K562 (cell line): ENCODE measurements around the gene ARHGDIB.

Experiments used
- CBX2 ChIP-seq: fragments of 200-600 bp; sonication (generic); IDR thresholded peaks from one replicate; pipeline ENCODE4 v1.6.1; 2012; ENCODE audit warnings: mild to moderate bottlenecking, low read length, inconsistent platforms; ENCODE audit not compliant: insufficient read depth, poor library complexity, severe bottlenecking
- CTCF ChIP-seq, 3 experiments: IDR thresholded peaks in 2 of 3; conservative IDR thresholded peaks in 1 of 3; 2 replicates each; pipeline ENCODE4 v1.5.1; 2011 to 2012; ENCODE audit warnings: low read length in 3 of 3, mild to moderate bottlenecking in 3 of 3, control low read depth in 2 of 3, improper control_type of control experiment in 1 of 3, inconsistent platforms in 1 of 3, low read depth in 1 of 3, mixed read lengths in 1 of 3, moderate library complexity in 1 of 3; ENCODE audit not compliant: insufficient read depth in 2 of 3
- FOXA1 ChIP-seq: fragments of 450-650 bp; IDR thresholded peaks from 2 replicates; pipeline ENCODE4 v1.6.1; 2016; ENCODE audit warnings: mild to moderate bottlenecking, borderline replicate concordance
- FOXJ3 ChIP-seq: sonication (generic); formaldehyde crosslinking; IDR thresholded peaks from 2 replicates; pipeline ENCODE4 v1.4.0; 2020; ENCODE audit warnings: mild to moderate bottlenecking, missing genetic modification reagents
- MAFK ChIP-seq: IDR thresholded peaks from 2 replicates; pipeline ENCODE4 v1.6.1; 2011; ENCODE audit warnings: low read length, improper control_type of control experiment
- MCM5 ChIP-seq: fragments of 450-650 bp; IDR thresholded peaks from 2 replicates; pipeline ENCODE4 v1.6.1; 2016; ENCODE audit warnings: low read depth
- PATZ1 ChIP-seq: fragments of 250-450 bp; sonication (Bioruptor Pico); IDR thresholded peaks from 2 replicates; pipeline ENCODE4 v1.5.0; 2020; ENCODE audit warnings: mild to moderate bottlenecking, borderline replicate concordance
- SMARCA5 ChIP-seq: fragments of 450-650 bp; IDR thresholded peaks from 2 replicates; pipeline ENCODE4 v1.6.1; 2016
- USF2 ChIP-seq: sonication (generic); formaldehyde crosslinking; IDR thresholded peaks from 2 replicates; pipeline ENCODE4 v1.5.0; 2020; ENCODE audit warnings: missing genetic modification reagents
- ZBTB9 ChIP-seq: fragments of 450-650 bp; formaldehyde crosslinking; IDR thresholded peaks from 2 replicates; pipeline ENCODE4 v1.4.0; 2020; ENCODE audit warnings: mild to moderate bottlenecking, moderate library complexity
- ZNF324 ChIP-seq: fragments of 250-450 bp; sonication (Bioruptor Pico); IDR thresholded peaks from 2 replicates; pipeline ENCODE4 v1.4.0; 2020; ENCODE audit warnings: mild to moderate bottlenecking
- ZNF384 ChIP-seq: IDR thresholded peaks from 2 replicates; pipeline ENCODE4 v1.6.1; 2012; ENCODE audit warnings: low read depth, low read length, improper control_type of control experiment
- ZNF592 ChIP-seq: fragments of 450-650 bp; IDR thresholded peaks from 2 replicates; pipeline ENCODE4 v1.6.1; 2017; ENCODE audit warnings: antibody characterized with exemption, mild to moderate bottlenecking

- TF ChIP-seq ZNF592 (no peak), CTCF (IDR thresholded peaks at IDR 0.05 in 2 of 3, conservative IDR thresholded peaks at IDR 0.05 in 1 of 3; ENCODE audit: insufficient read depth in 2 of 3, low read depth in 1 of 3, low read length in 3 of 3) (no peak), ZBTB9 (CRISPR knock-in tag) (no peak), CBX2 (no peak), ZNF384 (no peak), SMARCA5 (no peak), PATZ1 (CRISPR knock-in tag) (no peak), USF2 (CRISPR knock-in tag) (no peak), MAFK (no peak), MCM5 (no peak), FOXA1 (no peak), FOXJ3 (CRISPR knock-in tag) (no peak), ZNF324 (CRISPR knock-in tag) (no peak)
These were observed 29.7 kb upstream of the ARHGDIB start for GRCh38 chr12:14991069-14991468.
